ENCODE results near the gene RGL4.
"Not testable (repeated sequence)": the region's sequence is repeated elsewhere in the genome, so short reads cannot be mapped to it uniquely, and the experiment has no call there.

The RGL4 gene, protein sequence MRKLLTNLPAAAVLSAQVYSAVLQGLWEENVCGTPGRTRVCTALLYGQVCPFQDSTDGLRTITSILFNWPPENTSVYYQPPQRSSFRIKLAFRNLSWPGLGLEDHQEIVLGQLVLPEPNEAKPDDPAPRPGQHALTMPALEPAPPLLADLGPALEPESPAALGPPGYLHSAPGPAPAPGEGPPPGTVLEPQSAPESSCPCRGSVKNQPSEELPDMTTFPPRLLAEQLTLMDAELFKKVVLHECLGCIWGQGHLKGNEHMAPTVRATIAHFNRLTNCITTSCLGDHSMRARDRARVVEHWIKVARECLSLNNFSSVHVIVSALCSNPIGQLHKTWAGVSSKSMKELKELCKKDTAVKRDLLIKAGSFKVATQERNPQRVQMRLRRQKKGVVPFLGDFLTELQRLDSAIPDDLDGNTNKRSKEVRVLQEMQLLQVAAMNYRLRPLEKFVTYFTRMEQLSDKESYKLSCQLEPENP

DNA sequence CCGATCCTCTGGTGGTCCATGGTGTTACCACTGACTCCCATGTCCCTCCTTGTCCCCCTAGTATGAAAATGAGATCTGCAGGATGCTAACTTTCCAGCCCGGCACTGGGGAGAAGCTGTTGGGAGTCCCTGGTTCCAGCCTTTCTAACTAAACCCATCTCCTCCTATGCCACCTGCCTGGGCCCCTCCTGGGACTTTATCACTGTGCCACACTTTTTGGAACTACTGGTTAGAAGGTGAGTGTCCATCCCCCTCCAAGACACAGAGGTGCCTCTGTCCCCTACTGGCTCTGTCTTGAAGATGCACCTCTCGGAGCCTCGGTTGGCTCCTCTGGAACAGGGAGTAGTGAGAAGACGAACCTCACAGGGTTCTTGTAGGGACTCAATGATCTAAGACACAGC is at the start of gene RGL4:
TSS of gene RGL4 (plus strand) at position 301 of the 400 bp plus-strand sequence. CDS start 1,018 bp downstream, outside the sequence.
- no peak for DNase-seq (ENCODE audit: low spot score)

DNA sequence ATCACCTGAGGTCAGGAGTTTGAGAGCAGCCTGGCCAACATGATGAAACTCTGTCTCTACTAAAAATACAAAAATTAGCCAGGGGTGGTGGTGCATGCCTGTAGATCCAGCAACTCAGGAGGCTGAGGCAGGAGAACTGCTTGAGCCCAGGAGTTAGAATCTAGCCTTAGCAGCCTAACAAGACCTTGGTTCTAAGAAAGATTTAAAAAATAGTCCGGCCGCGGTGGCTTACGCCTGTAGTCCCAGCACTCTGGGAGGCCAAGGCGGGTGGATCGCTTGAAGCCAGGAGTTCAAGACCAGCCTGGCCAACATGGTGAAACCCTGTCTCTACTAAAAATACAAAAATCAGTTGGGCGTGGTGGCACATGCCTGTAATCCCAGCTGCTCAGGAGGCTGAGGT is 44.3 kb upstream of the RGL4 start:
- not testable (repeated sequence) for DNase-seq (ENCODE audit: low spot score)

DNA sequence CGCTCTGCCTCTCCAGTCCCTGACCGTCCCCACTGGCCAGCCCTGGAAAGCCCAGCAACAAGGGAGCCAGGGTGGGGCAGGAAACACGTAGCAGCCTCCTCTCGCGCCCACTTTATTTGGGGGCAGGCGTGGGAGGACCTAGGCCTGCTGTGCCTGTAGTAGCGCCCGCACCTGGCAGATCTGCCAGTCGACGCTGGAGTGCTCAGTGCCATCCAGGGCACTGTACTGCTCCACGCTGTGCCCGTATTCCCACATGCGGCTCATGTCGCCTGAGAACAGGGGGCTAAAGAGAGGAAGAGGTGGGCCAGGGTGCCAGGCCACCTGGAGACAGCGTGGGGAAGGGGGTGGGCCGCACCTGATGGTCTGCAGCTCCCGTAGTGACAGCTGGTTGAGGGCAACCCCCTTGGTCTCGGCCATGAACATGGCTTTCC is 41.7 kb upstream of the RGL4 start:
- no peak for DNase-seq (ENCODE audit: low spot score)

GRCh38 chr22:23651676-23652075 is 39.1 kb upstream of the RGL4 start:
- no peak for DNase-seq (ENCODE audit: low spot score)

GRCh38 chr22:23652286-23652685 is 38.5 kb upstream of the RGL4 start:
- DNase-seq (ENCODE audit: low spot score): no peak

GRCh38 chr22:23652711-23653110 is 38.1 kb upstream of the RGL4 start:
- no peak for DNase-seq (ENCODE audit: low spot score)

GRCh38 chr22:23655891-23656475 is 34.8 kb upstream of the RGL4 start:
- no peak for DNase-seq (ENCODE audit: low spot score)

- no peak for DNase-seq (ENCODE audit: low spot score)
Measured at GRCh38 chr22:23657727-23658126, 33.1 kb upstream of the RGL4 start.

DNA sequence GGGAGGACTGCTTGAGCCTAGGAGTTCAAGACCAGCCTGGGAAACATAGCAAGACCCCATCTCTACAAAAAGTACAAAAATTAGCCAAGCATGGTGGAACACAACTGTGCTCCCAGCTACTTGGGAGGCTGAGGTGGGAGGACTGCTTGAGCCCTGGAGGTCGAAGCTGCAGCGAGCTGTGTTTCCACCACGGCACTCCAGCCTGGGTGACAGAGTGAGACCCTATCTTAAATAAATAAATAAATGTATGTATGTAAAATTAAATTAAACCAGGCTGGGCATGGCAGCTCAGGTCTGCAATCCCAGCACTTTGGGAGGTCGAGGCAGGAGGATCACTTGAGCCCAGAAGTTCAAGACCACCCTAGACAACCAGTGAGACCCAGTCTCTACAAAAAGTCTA is 30.4 kb upstream of the RGL4 start:
- DNase-seq (ENCODE audit: low spot score): not testable (repeated sequence)

- no peak for DNase-seq (ENCODE audit: low spot score)
Measured at GRCh38 chr22:23670378-23671295, 20.2 kb upstream of the RGL4 start.

DNA sequence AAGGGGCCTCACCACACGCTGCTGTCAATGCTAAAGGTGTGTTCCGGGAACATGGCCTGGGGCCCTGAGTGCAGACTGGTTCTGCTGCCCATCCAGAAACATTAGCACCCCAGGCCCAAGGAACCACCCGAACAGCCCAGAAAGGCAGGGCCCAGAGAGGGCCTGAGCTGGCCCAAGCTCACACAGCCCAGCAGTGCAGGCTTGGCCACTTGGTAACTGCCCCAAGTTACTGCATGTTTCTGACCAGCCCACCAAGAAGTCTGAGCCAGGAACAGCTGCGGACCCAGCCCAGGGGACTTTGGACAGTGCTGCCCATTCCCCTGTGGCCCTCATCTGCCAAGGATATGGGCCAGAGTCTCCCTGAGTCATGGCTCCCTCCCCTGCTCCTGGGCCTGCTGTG is 19.4 kb upstream of the RGL4 start:
- DNase-seq (ENCODE audit: low spot score): not testable (repeated sequence)

GRCh38 chr22:23672307-23673049 is 18.3 kb upstream of the RGL4 start:
- not testable (repeated sequence) for DNase-seq (ENCODE audit: low spot score)

GRCh38 chr22:23673050-23673620 is 17.7 kb upstream of the RGL4 start:
- DNase-seq (ENCODE audit: low spot score): no peak

DNA sequence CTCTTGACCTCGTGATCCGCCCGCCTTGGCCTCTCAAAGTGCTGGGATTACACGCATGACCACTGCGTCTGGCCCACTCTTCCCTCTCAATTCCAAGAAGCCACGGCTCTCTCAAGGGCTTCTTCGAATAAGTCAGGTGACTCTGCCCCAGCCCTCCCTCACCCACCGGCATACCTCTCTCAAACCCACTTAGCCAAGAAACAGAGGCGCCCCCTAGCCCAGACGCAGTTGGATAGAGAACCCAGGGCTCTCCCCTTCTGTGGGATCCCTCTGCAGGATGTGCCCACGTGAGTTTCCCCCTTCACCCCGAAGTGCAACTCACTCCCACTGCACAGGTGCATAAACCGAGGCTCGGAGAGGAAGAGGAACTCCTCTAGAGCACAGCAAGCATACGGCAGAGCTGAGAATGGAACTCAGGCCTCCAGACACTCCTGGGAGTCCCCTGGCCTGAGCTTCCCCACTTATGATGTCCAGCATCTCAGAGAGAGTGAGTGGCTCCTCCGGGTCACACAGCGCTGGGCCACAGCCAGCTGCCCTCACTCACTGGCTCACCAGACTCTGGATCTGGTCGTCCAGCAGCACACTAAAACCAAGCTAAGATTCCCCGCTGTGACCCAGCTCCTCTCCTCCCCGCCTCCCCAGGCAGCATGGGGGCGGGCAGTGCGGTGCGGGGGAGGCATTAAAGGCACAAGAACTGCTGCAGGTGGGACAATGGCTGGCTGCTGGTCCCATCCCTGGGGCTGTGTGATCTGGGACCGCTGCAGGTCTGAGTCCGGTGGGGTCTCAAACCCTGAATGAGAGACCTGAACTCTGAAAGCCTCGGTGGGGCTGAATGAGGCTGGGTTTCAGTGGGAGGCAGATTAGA is 16.8 kb upstream of the RGL4 start:
- DNase-seq (ENCODE audit: low spot score): no peak

DNA sequence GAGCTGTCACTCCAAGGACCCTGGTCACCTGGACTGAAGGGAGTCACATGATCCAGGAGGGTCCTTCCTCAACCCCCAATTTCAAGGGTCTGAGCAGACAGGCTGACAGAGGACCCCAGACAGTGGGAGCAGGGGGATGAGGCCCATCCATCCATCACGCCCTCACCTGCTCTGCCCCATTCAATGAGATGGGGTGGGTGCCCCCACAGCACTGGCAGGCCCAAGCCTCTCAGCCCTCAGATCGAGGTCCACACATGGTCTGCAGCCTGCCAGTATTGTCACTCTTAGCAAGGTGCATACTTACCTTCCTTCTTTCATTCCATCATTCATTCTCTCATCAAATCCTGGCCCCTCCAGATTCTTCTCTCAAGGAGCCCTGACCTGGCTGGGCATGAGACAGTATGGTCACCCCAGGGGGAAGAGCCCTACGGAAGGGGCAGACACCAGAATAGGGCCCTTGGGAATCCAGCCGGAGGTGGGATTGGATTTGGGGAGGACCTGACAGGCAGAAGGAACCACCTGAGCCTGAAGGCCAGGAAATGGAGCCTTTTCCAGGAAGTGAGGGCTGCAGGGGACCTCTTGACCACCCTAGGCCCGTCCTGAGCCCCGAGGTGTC is 15.8 kb upstream of the RGL4 start:
- not testable (repeated sequence) for DNase-seq (ENCODE audit: low spot score)

GRCh38 chr22:23675502-23676415 is 15.1 kb upstream of the RGL4 start:
- no peak for DNase-seq (ENCODE audit: low spot score)

- not testable (repeated sequence) for DNase-seq (ENCODE audit: low spot score)
Measured at GRCh38 chr22:23676841-23677700, 13.7 kb upstream of the RGL4 start.

- no peak for DNase-seq (ENCODE audit: low spot score)
Measured at GRCh38 chr22:23677701-23677995, 13.2 kb upstream of the RGL4 start.
